Stimulated activated CD8-positive, alpha-beta memory T cell treated with anti-CD3 and anti-CD28 coated beads, Interleukin-4, amount 100 ng/mL, for 4 hours (primary cell): ENCODE data around the gene IL1R2.

Experiments used
- DNase-seq, 2 donors: peaks; one replicate each; pipeline ENCODE4 v3.0.0-alpha.2; 2020; ENCODE audit warnings: low read depth in 2 of 2, low spot score in 1 of 2

The IL1R2 gene

DNA sequence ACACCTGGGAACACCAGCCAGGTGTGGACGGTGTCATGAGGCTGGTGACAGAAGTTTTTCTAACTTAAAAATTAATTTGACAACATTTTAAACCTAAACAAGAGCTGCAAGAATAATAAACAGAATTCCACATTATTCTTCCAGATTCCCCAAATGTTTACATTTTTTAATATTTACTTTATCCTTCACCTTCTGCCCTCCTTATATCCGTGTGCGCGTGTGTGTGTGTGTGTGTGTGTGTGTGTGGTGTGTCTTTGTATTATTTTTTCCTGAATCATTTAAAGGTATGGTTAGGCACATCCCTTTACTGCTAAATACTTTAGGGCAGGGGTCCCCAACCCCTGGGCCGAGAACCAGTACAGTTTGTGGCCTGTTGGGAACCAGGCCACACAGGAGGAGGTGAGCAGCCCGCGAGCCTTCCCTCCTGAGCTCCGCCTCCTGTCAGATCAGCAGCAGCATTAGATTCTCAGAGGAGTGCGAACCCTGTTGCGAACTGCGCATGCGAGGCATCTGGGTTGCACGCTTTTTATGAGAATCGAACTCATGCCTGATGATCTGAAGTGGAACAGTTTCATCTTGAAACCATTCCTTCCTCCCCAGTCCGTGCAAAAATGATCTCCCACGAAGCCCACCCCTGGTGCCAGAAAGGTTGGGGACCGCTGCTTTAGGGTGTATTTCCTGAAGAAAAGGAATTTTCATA, 16.4 kb upstream of the IL1R2 start:
- no peak for DNase-seq

DNA sequence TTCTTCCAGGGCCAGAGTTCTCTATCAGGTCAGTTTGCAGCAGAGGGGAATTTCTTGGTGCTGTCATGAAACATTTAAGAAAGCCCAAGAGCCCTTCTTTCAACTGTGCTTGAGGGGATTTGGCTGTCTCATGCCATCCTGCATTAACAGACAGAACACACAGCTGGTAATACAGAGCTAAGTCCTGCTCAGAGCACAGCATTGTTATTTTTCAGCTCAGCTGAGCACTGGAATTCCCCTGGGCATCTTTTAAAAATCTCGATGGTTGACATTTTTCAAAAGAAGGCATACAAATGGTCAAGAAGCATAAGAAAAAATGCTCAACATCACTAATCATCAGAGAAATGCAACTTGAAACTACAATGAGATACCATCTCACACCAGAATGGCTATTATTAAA, 14.9 kb upstream of the IL1R2 start:
- DNase-seq: no peak

DNA sequence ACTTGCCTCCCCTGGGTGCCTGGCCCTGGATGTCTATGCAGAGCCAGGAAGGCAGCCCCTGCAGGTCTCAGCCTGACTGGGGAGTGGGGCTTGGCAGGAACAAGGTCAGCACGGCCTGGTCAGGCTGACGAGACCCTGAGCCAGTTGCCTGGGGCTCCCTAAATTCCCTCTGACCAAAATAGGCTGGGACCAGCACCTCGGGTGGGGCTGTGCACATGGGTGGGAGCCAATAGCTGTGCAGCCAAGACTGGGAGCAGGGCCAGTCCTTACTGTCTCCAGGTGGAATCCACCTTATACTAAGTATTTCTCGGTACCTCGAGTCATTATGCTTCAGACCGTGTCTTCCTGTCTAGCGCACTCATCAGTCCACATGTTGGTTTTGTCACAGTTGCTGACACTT, 11.4 kb upstream of the IL1R2 start:
- DNase-seq: no peak

DNA sequence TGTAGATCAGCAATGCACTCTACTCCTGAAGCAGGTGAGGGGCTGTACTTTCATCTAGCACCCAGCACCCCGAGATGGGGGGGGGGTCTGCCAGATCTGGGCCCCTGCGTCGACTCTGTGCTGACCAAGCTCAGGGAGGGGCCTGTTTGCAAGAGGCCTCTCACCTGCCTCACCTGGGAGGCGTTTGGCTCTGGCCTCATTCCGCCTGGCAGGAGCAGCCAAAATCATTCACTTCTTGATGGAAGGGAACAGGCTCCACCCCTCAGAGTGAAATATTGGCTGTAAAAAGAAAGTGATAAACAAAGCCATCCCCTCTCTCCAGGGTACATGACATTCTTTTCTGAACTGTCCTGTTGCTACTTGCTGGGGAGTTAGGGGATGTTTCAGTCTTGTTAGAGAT, 10.7 kb upstream of the IL1R2 start:
- no peak for DNase-seq

GRCh38 chr2:101981504-101981903, 10.3 kb upstream of the IL1R2 start:
- no peak for DNase-seq

DNA sequence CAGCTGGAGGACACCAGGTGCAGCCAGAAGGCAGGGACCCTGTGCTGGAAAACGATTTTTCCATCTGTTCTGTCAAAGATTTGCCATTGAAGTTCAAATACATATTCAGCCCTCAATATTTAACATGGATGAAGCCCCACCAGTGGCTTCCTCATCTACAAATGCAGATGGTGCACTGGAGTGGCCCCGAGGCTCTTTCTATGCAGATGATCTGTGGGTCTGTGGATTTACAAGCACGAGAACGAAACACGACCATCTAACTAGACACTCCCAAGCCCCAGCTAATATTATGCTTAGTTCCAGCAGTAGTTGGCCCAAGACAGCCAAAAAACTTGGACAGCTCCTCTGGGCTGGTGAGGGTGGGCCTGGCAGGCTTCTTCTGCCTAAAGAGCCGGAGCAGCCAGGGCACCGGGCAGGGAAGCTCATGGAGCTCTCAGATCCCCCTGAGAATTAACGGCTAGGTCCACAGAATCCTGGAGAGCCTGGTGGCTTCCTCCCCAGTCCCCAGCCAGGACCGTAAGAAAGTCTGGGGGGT, 9.2 kb upstream of the IL1R2 start:
- DNase-seq: no peak

GRCh38 chr2:101983486-101983885, 8.3 kb upstream of the IL1R2 start:
- no peak for DNase-seq

GRCh38 chr2:101983928-101984327, 7.8 kb upstream of the IL1R2 start:
- no peak for DNase-seq

DNA sequence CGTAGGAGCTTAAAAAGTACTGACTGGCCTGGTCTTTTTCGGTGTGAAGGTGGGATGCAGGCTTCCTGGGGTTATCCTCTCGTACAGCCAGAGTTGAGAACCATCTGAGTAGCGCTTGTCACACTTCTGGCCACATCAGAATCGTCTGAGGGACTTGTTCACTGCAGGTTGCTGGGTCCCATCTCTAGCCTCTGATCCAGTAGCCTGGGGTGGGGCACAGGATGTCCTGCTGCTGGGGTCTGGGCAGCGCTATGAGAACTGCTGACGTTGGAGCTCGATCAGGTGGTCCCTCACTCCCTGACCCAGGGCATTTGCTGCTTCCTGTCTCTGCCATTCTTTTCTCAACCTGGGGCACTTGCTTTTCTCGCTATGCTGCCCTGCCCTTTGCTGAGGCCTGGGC, 7.1 kb upstream of the IL1R2 start:
- DNase-seq: no peak

DNA sequence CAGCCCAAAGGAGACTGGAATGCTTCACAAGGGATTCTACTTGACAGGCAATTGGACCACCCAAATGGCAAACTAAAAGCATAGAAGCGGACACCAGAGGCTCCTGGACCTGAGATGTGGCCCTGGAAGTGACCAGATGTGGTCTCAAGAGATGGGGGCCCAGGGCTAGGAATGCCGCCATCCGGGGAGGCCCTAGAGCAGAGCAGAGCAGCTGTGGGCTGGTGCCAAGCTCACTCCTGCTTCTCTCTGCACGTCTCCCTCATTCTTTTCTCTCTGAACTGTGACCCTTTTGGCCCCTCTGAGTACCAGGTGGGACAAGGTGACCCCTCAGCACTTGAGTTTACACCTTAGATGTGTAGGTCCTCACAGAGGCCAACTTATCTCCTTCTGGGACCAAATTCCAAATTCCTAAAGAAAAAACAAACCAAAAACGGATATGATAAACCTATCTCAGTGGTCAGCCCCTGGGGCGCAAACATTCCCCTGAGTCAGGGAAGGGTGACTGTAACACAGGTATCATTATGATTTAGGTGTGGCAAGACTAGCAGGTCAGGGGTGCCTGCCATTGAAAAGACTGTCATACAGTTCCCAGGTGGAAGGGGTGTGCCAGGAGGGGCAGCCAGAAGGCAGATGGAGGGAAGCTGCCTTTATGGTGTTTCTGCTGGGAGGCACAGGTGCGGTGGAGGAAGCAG, 6.5 kb upstream of the IL1R2 start:
- DNase-seq: no peak

- no peak for DNase-seq
These were observed 6.0 kb upstream of the IL1R2 start for GRCh38 chr2:101985793-101986164.

DNA sequence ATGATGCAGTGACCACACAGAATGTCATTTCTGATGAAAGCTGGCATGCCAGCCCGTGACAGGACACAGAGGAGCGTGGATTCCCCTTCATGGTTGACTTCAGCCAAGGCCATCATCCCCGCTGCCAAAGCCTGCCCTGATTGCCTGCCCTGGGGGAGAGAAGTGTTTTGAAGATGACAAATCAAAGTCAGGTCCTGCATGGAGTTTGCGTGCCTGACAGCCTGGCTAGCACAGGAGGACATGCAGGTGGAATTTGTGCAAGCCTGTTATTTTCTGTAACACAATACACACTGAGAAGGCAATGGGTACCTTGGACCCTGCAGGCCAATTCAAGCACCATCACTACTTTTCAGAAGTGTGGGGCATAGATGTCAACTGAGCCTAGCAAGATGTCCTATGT, 5.4 kb upstream of the IL1R2 start:
- no peak for DNase-seq

DNA sequence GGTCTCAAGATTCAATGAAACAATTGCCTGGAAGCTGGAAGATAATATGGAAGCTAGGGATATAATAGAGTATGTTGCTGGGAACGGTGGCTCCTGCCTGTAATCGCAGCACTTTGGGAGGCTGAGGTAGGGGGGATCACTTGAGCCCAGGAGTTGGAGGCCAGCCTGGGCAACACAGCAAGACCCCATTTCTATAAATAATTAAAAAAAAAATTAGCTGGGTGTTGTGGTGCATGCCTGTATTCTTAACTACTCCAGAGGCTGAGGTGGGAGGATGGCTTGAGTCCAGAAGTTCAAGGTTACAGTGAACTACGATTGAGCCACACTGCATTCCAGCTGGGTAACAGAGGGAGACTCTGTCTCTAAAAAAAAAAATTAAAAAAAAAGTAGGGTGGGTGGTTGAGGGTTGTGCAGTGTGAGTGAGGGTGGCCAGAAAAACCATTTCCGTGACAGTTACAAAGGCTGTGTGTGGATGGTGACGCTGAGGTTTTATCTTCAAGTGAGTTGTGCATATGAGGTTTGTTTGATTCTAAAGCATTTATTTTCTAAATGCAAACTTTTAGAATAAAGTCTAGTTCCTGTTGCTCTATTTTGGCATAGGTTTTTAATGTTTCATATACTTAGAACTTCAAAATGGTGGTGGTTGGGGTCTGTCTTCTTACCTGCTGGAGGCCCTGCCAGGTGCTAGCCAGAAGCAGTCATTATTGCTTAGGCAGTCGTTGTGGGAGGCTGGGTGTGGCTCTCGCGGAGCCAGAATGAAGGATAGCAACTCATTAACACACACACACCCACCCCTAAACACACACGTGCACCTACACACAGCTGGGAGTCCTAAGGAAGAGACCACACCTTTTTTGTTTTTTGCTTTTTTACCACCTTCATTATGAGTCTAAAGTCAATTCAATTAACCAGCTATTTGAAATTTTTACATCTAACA, 4.7 kb upstream of the IL1R2 start:
- DNase-seq: no peak

- DNase-seq: no peak
These were observed 3.9 kb upstream of the IL1R2 start for GRCh38 chr2:101987832-101988231.

- DNase-seq: no peak
These were observed 3.2 kb upstream of the IL1R2 start for GRCh38 chr2:101988541-101988940.

DNA sequence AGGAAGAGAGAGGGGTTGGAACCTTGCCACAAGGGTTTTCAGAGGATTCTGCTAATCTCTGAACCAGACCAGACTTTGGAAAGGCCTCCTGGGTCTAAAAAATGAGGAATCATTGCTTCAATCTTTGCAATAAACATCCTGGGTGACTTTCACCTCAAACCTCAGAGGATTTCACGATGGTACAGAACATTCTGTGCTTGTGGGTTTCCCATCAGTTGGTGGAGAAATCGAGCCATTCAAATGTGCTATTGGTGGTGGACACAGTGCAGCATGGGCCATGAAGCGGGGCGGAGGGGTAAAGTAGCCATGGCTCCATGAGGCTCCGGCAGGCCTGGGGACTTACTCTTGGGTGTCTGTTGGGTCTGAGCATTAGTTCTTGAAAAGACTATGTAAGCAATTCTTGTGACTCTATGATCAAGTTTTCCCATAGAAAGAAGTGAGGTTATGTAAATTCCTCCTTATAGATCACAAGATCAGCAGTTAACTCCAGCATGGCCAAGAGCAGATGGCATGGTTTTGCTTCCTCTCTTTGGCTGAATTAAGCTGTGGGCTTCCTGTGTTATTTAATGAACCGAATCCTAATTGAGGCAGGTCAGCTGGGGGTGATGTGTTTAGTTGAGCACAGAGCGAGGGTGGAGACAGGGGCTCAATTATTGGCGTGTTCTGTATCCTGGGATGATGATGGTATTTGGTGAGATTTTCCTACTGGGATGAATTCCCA, 1.9 kb upstream of the IL1R2 start:
- no peak for DNase-seq

DNA sequence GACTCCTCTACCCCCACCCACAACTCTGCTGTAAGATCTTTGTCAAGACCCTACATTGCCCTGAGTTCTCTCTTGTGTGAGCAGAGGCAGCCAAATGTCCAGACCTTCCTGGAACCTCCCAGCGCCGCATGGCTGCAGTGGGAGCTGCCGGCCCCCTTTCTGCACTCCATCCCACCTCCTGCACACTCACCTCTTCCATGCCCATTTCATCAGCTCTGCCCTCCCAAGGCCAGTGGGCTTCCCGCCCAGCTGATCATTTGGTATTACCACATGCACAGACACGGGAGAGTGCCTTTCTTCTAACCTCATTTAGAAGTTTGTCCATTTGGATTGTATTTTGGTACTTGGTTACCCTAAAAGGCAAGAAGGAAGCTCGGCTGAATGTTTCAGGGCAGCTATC, 2.0 kb downstream of the IL1R2 start:
- DNase-seq: no peak

DNA sequence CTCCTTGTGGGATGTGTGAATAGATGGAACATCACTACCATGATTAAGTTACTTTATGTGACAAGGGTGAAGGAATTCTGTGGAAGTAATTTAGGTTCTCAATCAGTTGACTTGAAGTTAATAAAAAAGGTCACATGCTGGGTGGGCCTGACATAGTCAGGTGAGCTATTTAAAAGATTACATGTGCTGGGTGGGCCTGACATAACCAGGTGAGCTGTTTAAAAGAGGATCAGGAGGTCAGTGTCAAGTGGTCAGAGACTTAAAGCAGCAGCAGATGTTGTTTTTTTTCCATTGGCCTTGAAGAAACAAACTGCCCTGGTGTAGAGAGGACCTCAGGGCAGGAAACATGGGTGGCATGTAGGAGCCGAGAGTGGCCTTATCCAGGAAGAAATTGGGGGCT, 3.3 kb downstream of the IL1R2 start:
- no peak for DNase-seq

DNA sequence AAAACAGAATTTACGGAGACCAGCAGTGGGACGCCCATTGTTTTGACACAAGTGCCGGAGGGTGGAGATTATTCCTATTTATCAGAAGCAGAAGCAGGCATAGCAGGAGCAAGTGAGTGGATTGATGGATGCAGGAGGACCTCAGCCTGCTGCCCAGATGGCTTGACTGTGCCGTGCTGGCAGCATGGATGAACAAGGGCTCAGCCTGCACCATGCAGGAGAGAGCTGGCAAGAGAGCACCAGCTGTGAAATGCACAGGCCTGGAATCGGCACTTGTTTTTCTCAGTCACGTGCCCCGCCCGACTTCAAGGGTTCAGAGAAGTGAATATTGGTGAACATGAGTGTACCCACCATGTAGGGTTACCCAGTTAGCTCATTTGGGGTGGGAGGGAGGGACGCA, 4.0 kb downstream of the IL1R2 start:
- DNase-seq: no peak

DNA sequence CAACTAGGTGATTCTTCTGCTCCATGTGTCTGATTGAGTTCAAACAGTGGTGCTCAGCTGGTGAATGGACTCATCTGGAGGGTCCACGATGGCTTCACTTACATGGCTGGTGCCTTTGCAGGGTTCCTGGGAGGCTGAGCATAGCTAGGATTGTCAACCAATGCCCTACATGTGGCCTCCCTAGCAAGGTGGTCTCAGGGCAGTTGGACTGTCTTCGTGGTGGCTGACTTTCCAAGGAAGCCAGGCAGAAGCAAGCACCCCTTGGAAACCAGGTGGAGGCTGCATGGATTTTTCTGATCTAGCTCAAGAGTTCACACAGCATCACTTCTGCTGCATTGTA, 6.8 kb downstream of the IL1R2 start:
- no peak for DNase-seq
